ENCODE results near the gene MTHFSD.

MTHFSD gene

GRCh38 chr16:86496929-86497461 is 58.0 kb downstream of the MTHFSD start:
- Mint-ChIP-seq H3K27me3 (ENCODE audit: low read depth) (peaks cover 87% of the 10 kb centered on the region), H3K4me1 (ENCODE audit: low read depth) (no peaks in the 10 kb centered on the region), H3K27ac (peak overlapping the region; percentile 75), H3K36me3 (ENCODE audit: low read depth) (no peaks in the 10 kb centered on the region), H3K9me3 (no peaks in the 10 kb centered on the region), H3K4me3 (no peak overlapping the region)

- H3K27me3 Mint-ChIP-seq (ENCODE audit: low read depth), result peaks cover 87% of the 10 kb centered on the region
- no peaks in the 10 kb centered on the region for H3K4me1 Mint-ChIP-seq (ENCODE audit: low read depth)
- H3K9me3 Mint-ChIP-seq, result no peaks in the 10 kb centered on the region
- no peak overlapping the region for H3K4me3 Mint-ChIP-seq
- peak overlapping the region; percentile 75 for H3K27ac Mint-ChIP-seq
- no peaks in the 10 kb centered on the region for H3K36me3 Mint-ChIP-seq (ENCODE audit: low read depth)
These were observed 58.6 kb downstream of the MTHFSD start for GRCh38 chr16:86496262-86496928.

DNA sequence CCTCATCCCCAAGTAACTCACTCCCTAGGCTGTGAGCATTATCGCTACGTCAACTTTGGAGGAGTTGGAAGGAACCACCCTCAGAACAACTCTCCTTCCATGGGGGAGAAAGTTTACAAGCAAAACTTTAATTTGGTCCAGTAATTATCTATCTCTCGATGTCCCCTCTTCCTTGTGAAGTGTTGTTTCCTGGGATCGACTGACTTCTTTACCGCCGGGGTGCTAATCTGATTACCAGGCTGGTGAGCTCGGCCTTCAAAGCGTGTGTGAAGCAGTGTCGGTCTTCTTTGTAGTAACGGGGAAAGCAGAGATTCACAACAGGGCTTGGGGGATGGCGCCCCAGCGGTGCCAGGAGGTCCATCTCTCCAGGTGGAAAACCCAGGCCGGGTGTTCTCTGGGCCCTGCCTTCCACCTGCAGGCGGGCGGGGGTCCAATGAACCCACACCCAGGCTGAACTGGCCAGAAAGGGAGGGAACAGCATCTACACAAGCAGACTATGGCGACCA is 59.2 kb downstream of the MTHFSD start:
- no peaks in the 10 kb centered on the region for H3K9me3 Mint-ChIP-seq
- H3K27me3 Mint-ChIP-seq (ENCODE audit: low read depth), result peaks cover 85% of the 10 kb centered on the region
- peak overlapping the region; percentile 52 for H3K27ac Mint-ChIP-seq
- H3K4me3 Mint-ChIP-seq, result no peak overlapping the region
- H3K36me3 Mint-ChIP-seq (ENCODE audit: low read depth), result no peaks in the 10 kb centered on the region
- no peaks in the 10 kb centered on the region for H3K4me1 Mint-ChIP-seq (ENCODE audit: low read depth)

GRCh38 chr16:86495357-86495701 is 59.7 kb downstream of the MTHFSD start:
- Mint-ChIP-seq H3K4me1 (ENCODE audit: low read depth) (no peaks in the 10 kb centered on the region), H3K27me3 (ENCODE audit: low read depth) (peaks cover 80% of the 10 kb centered on the region), H3K27ac (no peak overlapping the region), H3K4me3 (no peak overlapping the region), H3K9me3 (no peaks in the 10 kb centered on the region), H3K36me3 (ENCODE audit: low read depth) (no peaks in the 10 kb centered on the region)

DNA sequence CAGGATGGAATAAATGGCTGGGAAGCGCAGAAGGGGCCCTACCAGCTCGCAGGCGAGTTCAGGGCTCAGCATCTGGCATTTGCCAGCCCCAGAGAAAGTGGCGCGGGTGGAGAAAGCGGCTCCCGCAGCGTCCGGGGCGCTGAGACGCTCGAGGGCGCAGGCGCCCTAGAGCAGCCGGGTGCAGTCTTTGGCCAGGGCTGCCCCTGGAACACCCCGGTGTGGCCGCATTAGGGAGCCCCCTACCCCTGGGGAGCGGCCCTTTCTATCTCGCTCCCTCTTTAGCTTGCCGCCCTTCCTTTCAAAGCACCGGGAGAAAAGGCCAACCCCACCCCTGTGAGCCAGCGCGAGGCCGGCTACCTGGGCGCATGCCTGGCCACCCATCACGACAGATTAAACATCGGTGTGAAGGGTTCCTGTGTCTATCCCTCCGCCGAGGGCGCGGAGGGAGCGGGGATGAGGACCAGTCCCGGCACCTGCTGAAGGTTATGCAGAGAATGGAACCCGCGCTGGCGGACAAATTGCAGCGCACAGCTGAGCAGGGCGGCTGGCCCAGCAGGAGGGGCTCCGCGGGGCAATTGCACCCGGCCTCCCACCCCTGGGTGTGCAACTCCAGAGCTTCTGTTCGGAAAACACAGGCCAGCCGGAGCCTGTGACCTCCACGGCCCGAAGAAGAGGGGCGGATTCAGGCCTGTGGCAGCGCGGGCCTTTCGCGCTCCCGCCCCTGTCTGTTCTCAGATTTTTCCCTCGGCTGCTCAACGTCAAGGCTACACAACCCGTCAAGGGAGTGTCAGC is 60.3 kb downstream of the MTHFSD start:
- no peak overlapping the region for H3K4me3 Mint-ChIP-seq
- no peaks in the 10 kb centered on the region for H3K9me3 Mint-ChIP-seq
- H3K27me3 Mint-ChIP-seq (ENCODE audit: low read depth), result peaks cover 75% of the 10 kb centered on the region
- no peaks in the 10 kb centered on the region for H3K36me3 Mint-ChIP-seq (ENCODE audit: low read depth)
- H3K27ac Mint-ChIP-seq, result peak overlapping the region; percentile 15
- H3K4me1 Mint-ChIP-seq (ENCODE audit: low read depth), result no peaks in the 10 kb centered on the region

DNA sequence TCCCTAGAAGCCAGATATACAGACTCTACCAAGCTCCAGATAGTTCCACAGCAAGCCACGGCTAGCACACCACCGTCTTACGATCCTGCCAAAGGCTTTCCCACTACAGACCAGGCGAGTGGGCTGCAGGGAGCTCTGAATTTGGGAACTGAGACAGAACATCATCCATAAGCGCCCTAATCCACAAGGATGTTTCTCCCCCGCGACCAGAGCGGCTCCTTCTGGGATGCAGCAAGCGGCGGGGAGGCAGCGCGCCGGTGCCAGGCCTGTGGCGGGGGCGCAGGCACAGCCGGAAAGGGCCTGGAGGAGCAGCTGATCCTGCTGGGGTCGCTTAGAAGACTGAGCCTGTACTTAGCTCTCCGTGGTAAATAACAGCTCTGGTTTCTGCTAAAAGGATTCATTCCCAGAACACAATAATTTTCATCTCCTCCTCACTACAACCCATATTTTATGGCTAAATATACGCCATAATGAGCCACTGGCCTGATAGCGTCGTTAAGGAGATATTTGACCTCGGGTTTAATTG is 60.9 kb downstream of the MTHFSD start:
- H3K27me3 Mint-ChIP-seq (ENCODE audit: low read depth), result peaks cover 68% of the 10 kb centered on the region
- H3K9me3 Mint-ChIP-seq, result no peaks in the 10 kb centered on the region
- no peaks in the 10 kb centered on the region for H3K36me3 Mint-ChIP-seq (ENCODE audit: low read depth)
- no peak overlapping the region for H3K4me3 Mint-ChIP-seq
- peak overlapping the region; percentile 15 for H3K27ac Mint-ChIP-seq
- no peaks in the 10 kb centered on the region for H3K4me1 Mint-ChIP-seq (ENCODE audit: low read depth)

DNA sequence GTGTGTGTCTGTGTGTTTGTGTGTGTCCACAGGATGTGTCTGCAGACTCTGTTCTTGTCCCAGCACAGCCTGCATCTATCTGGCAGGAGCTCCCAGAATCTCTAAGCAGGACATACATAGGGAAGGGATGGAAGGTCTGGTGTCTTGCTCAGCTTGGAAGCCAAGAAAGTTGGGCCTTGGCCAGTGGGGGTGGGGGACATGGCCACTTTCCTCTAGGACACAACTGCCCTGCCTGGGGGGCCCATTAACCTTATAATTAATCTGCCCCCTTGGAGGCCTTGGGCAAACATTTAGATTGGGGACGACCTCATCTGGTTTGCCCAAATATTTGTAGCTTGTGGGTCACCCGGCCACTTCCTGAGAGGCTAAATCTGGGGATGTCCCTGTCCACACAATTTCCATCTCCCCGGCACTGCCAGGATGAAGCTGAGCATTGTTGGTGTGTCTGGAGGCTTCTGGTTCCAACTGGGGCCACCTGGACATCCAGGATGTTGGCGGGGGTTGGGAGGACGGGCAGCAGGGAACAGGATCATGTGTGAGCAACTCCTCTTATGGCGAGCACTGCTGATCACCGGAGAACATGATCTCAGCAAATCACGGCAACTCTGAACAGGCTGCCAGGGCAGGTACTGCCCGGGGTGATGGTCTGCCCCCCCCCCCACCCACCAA is 61.9 kb downstream of the MTHFSD start:
- Mint-ChIP-seq H3K36me3 (ENCODE audit: low read depth) (no peaks in the 10 kb centered on the region), H3K9me3 (no peaks in the 10 kb centered on the region), H3K27ac (no peak overlapping the region), H3K4me1 (ENCODE audit: low read depth) (no peaks in the 10 kb centered on the region), H3K4me3 (no peak overlapping the region), H3K27me3 (ENCODE audit: low read depth) (peaks cover 62% of the 10 kb centered on the region)

DNA sequence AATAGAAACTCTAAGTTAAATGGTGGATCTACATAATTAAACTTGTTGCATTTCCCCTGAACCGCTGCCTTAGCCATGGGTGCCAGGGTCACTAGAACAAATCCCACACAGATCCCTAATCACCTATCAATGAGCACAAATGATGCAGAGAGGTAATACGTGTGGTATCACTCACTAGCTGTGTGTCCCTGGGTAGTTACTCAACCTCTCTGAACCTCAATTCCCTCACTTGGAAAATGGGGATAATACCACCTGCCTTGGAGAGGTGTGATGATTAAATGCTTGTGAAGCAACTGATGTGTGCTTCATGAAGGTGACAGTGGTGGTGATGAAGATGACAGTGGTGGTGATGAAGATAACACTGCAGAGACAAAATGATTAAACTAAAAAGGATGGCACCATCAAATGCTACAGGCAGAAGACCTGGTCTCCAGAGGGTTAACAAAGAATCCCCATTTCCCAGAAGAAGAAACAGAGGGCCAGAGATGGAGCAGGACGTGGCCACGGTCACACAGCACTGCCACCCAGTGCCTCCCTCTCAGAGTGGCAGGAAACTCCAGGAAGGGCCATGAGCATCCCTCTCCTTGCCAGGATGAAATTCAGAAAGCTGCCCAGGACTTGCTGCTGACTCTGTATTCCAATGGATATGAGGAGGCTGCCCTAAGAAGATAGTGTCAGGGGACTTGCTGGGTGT is 62.6 kb downstream of the MTHFSD start:
- no peaks in the 10 kb centered on the region for H3K36me3 Mint-ChIP-seq (ENCODE audit: low read depth)
- H3K4me1 Mint-ChIP-seq (ENCODE audit: low read depth), result no peaks in the 10 kb centered on the region
- no peaks in the 10 kb centered on the region for H3K9me3 Mint-ChIP-seq
- H3K27me3 Mint-ChIP-seq (ENCODE audit: low read depth), result peaks cover 58% of the 10 kb centered on the region
- no peak overlapping the region for H3K4me3 Mint-ChIP-seq
- H3K27ac Mint-ChIP-seq, result no peak overlapping the region

DNA sequence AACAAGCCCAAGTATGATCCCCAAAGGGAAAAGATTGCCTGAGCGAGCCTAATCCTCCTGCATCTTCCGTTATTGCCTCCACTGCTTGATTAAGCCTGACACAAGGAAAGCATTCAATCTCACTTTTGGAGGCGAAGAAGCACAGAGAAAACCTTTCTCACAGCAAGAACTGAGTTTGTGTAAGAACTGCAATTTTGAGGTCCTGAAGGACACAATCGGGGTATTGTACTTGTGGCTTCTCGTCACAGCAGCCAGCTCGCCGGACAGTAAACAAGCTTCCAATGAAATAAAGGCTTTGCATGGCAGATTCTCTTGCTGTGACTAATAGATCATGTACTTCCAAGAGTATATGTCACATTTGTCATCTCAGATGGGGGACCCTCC is 63.4 kb downstream of the MTHFSD start:
- Mint-ChIP-seq H3K27ac (no peak overlapping the region), H3K4me1 (ENCODE audit: low read depth) (no peaks in the 10 kb centered on the region), H3K27me3 (ENCODE audit: low read depth) (peaks cover 53% of the 10 kb centered on the region), H3K4me3 (no peak overlapping the region), H3K36me3 (ENCODE audit: low read depth) (no peaks in the 10 kb centered on the region), H3K9me3 (no peaks in the 10 kb centered on the region)

DNA sequence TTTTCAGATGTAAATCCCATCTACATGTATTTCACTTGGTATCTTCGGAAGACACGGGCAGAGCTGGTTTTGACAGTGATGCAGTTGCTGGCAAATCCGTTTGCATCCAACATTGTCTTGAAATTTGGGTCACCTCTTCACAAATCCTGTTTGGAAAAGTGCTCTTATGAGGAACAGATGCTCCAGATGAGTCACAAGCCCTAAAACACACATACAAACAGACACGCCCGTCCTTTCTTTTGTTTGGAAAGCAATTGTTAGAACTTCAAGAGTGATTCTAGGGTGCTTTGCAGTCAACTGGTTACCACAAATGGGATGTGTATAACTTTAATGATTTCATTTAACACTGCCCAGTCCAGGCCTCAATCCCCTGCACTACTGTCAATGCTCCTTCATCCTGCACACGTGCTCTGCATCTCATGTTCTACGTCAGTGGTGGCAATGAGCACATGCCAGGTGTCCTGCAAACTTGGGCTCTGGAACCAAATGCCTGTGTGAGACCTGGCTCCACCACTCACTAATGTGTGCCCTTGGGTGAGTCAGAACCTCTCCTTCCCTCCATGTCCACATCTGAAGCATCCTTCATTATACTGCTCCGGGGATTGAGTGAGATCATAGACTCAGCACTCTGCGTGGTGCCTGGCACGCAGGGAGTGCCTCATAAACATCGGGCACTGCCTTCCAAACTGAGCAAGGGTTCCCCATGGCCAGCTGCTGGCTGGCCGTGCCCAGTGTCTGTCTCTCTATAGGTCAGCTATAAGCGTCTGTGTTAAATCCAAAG is 64.0 kb downstream of the MTHFSD start:
- H3K4me1 Mint-ChIP-seq (ENCODE audit: low read depth), result no peaks in the 10 kb centered on the region
- peaks cover 47% of the 10 kb centered on the region for H3K27me3 Mint-ChIP-seq (ENCODE audit: low read depth)

DNA sequence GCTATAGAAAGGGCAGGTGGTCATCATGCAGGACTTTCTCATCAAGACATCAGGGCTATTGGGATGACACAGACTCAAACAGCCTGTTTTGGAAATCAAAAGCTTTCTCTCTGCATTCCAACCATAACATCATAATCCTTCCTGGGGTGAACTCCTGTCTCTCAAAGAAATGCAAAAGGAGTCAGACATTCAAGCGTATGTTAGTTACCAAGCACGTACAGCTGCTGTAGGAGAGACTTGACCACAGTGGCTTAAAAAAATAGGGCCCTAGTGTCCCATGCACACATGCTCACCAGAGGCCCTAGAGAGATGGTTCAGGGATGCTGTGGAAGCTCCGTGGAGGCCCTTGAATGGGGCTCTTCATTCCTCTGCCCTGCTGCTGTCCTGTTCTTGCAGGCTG is 69.3 kb downstream of the MTHFSD start:
- H3K4me3 Mint-ChIP-seq, result no peak overlapping the region
- no peaks in the 10 kb centered on the region for H3K4me1 Mint-ChIP-seq (ENCODE audit: low read depth)
- no peak overlapping the region for H3K27ac Mint-ChIP-seq
- no peaks in the 10 kb centered on the region for H3K27me3 Mint-ChIP-seq (ENCODE audit: low read depth)
- no peaks in the 10 kb centered on the region for H3K9me3 Mint-ChIP-seq
- H3K36me3 Mint-ChIP-seq (ENCODE audit: low read depth), result no peaks in the 10 kb centered on the region

More for the DNA sequence above, 64.0 kb downstream of the MTHFSD start:
- H3K4me3 Mint-ChIP-seq, result no peak overlapping the region
- no peaks in the 10 kb centered on the region for H3K36me3 Mint-ChIP-seq (ENCODE audit: low read depth)
- H3K9me3 Mint-ChIP-seq, result no peaks in the 10 kb centered on the region
- no peak overlapping the region for H3K27ac Mint-ChIP-seq

- H3K27me3 Mint-ChIP-seq (ENCODE audit: low read depth), result no peaks in the 10 kb centered on the region
- H3K4me1 Mint-ChIP-seq (ENCODE audit: low read depth), result no peaks in the 10 kb centered on the region
- no peak overlapping the region for H3K4me3 Mint-ChIP-seq
- no peak overlapping the region for H3K27ac Mint-ChIP-seq
- no peaks in the 10 kb centered on the region for H3K9me3 Mint-ChIP-seq
- no peaks in the 10 kb centered on the region for H3K36me3 Mint-ChIP-seq (ENCODE audit: low read depth)
These were observed 70.8 kb downstream of the MTHFSD start for GRCh38 chr16:86484240-86484639.

DNA sequence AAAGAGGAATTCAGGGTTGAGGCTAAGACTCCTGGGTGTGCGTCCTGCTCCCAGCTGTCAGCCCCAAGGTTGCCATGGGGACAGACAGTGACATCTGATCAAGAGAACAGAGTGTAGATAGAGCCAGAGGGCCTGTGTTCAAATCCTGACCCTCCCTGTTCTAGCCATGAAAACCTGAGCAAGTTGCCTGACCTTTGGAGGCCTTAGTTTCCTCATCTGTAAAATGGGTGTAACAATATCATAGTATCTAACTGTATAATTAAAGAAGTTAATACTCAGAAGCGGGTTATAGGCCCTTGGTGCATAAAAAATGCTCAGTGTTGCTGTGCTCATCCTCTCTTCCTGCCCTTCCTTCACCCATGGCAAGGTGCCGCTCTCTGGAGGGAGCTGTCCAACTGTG is 73.4 kb downstream of the MTHFSD start:
- Mint-ChIP-seq H3K4me3 (no peak overlapping the region), H3K27me3 (ENCODE audit: low read depth) (peaks cover 13% of the 10 kb centered on the region), H3K36me3 (ENCODE audit: low read depth) (no peaks in the 10 kb centered on the region), H3K27ac (no peak overlapping the region), H3K9me3 (no peaks in the 10 kb centered on the region), H3K4me1 (ENCODE audit: low read depth) (no peaks in the 10 kb centered on the region)
